ENCODE data around the gene COL8A2. TPM values are rescaled to one million over a fixed set of nuclear protein-coding genes. Genes with fewer than 3 reads are reported as not detected.
A peak's percentile ranks its signal among the peaks of the same experiment; 100 is the strongest.

The COL8A2 gene
- total RNA-seq, 1 experiment from 2014 or later, result 0.08 TPM

- no peak for DNase-seq (ENCODE audit: low spot score)
Measured at GRCh38 chr1:36091698-36092097, 33.3 kb downstream of the COL8A2 start.

DNA sequence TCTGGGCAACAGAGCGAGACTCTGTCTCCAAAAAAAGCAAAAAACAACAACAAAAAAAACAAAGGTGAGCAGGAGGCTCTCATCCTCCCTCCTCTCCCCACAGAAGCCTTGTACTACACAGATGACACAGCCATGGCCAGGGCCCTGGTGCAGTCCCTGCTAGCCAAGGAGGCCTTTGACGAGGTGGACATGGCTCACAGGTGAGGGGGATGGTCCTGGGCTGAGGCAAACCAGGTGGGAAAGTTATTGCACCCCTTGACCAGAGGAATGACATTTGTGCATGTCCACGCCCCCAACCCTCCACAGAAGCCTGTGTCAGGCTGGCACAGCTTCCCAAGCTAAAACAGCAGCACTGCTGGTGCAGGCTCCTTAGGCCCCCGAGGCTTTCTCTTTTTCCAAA, 33.9 kb downstream of the COL8A2 start:
- DNase-seq (ENCODE audit: low spot score), result no peak

- DNase-seq (ENCODE audit: low spot score), result no peak
Measured at GRCh38 chr1:36089393-36090121, 35.5 kb downstream of the COL8A2 start.

GRCh38 chr1:36088577-36089392, 36.2 kb downstream of the COL8A2 start, which contains the start of gene ADPRS:
TSS of gene ADPRS (plus strand) at chr1:36088892. CDS start at chr1:36088905, 13 bp downstream.
- DNase-seq (ENCODE audit: low spot score), result peak; percentile 83

DNA sequence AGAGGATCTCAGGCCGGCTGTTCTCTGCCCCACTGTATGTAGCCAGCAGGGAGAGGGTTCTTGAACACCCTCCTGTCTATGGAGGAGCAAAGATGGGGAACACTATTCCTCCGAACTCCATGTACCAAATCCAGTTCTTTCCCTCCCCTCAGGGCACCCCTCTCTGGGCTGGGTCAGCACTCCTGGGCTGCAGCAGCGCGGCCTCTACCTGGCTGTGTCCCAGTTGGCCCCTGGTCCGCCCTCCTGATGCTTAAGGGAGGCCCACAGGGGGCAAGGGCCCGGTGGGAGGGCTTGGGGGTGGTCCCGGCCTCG, 36.8 kb downstream of the COL8A2 start:
- DNase-seq (ENCODE audit: low spot score), result no peak

GRCh38 chr1:36087233-36088123, 37.5 kb downstream of the COL8A2 start:
- no peak for DNase-seq (ENCODE audit: low spot score)

DNA sequence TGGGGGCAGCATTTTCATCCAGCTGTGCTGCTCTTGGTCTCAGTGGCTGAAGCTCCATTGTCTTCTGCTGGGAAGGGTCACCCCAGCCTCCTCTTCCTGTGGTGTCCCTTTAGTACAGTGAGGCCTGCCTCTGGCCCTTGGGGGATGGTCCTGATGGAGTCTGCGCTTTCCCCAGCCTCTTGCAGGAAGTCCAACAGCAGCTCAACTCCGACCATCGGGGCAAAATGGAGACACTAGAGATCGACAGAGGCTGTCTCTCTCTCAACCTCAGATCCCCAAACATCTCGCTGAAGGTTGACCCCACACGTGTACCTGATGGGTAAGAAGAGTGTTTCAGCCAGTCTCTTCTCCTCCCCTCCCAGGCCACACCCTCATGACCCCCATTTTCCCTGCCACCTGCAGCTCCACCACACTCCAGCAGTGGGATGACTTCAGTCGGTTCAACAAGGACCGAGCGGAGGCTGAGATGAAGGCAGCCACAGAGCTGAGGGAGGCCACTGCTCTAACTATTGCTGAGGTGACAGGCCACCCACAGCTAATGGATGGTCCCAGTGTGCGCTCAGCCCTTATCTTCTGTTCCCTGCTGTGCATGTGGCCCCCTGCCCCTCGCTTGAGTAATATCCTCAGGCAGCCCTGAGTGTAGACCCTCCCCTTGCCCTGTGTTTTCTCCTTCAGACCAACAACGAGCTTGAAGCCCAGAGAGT, 38.3 kb downstream of the COL8A2 start:
- no peak for DNase-seq (ENCODE audit: low spot score)

- no peak for DNase-seq (ENCODE audit: low spot score)
Measured at GRCh38 chr1:36085686-36086526, 39.1 kb downstream of the COL8A2 start.

DNA sequence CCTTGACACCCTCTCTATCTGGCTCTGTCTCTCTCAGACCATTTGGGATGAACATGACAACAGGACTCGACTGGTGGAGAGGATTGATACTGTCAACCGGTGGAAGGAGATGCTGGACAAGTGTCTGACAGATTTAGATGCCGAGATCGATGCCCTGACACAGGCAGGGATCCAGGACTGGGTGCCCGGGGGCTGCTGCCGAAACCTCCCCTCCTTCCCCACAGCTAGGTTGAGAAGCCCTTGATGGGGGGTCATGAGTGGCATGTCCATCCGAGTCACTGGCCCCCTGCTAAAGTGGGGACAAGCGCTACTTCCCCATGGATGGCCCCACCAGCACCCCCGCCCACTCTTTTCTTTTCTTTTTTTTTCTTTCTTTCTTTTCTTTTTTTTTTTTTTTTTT, 39.9 kb downstream of the COL8A2 start:
- no peak for DNase-seq (ENCODE audit: low spot score)

- DNase-seq (ENCODE audit: low spot score), result no peak
Measured at GRCh38 chr1:36084497-36085115, 40.4 kb downstream of the COL8A2 start.

GRCh38 chr1:36083635-36084496, 41.2 kb downstream of the COL8A2 start, which contains the start of gene TEKT2:
TSS of gene TEKT2 (plus strand) at chr1:36084094. CDS start at chr1:36084922, 828 bp downstream.
- DNase-seq (ENCODE audit: low spot score), result no peak

DNA sequence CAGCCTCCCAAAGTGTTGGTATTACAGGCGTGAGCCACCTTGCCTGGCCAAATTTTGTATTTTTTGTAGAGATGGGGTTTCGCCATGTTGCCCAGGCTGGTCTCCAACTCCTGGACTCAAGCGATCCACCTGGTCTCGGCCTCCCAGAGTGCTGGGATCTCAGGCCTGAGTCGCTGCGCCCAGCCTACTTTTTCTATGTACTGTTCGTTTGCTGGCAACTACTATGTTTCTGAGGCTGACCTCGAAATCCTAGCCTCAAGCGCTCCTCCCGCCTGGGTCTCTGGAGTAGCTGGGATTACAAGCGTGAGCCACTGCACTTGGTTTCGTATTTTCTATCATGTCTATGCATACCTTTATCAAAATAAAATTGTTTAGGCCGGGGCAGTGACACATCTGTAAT, 41.8 kb downstream of the COL8A2 start:
- no peak for DNase-seq (ENCODE audit: low spot score)

DNA sequence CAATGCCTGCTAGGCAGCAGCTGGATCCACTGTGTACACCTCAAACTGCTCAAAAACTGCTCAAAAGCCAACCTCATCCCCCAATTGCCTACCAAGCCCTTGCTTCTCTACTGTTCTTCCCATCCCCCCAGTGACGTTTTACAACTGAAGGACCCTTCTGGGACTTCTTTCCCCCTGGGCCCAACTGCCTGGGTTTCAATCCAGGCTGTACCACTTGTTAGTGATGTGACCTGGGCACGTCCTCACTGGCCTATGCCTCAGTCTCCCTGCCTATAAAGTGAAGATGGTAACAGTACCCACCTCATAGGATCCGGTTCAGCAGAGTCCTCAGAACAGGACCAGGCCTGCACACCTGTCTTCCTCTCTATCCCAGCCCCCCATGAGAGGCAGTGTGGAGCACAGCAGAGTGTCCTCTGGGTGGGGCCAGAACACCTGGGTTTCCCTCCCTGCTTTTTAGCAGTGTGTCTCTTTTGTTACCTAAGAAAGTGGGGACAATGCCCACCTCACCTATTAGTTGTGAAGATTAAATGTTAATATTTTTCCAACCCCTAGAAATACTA, 43.0 kb downstream of the COL8A2 start:
- DNase-seq (ENCODE audit: low spot score), result no peak

DNA sequence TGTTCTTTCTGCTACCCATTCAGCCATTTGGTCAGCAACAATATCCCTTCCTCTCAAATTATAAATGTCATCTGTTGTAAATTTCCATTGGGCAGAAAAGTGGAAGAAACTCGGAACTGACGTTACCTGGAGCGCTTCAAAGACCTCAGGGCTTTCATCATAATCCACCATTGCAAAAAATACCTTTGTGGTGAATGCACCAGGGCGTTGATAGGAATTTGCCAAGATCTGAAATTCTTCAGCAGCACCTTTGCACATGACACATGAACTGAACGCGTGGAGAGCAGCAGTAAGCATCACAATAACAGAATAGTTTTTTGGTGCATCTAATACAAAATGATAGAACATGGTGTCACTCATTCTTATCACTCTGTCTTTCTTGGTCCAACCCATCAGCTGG, 44.2 kb downstream of the COL8A2 start:
- no peak for DNase-seq (ENCODE audit: low spot score)

DNA sequence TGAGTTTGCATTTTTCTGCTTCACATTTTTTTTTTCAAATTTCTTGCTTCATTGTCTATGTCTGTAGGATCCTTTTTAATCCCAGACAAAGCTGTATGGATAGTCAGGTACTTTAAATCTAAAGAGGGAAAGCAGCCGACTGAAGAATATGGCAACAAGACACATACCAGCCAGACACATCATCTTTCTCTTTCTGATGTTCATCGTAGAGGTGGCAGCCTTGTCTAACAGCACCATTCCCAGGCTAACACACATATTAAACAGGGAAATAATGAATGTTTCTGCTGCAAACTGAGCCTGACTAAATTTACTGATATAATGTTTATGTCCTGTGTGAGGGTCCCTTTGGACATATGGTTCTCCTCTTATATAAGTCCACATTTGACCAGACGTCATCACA, 44.8 kb downstream of the COL8A2 start:
- no peak for DNase-seq (ENCODE audit: low spot score)

- no peak for DNase-seq (ENCODE audit: low spot score)
Measured at GRCh38 chr1:36076979-36077573, 47.9 kb downstream of the COL8A2 start.

DNA sequence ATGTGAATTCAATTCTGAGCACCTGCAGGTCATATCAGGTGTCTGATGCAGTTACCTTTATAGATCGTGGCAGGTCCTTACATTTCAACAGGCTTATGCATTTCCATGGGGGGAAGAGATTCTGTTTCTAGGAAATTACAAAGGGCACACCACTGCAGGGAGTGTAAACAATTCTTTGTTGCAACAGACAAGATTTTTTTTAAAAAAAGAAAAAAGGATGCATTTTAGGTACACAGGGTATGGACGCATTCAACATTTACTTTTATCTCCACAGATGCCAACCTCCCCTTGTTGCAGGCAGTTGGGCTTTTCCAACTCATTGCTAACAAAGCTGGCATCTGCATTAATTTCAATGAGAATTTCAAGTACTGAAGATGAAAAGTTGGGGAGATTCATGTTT, 54.7 kb downstream of the COL8A2 start:
- DNase-seq (ENCODE audit: low spot score), result no peak

DNA sequence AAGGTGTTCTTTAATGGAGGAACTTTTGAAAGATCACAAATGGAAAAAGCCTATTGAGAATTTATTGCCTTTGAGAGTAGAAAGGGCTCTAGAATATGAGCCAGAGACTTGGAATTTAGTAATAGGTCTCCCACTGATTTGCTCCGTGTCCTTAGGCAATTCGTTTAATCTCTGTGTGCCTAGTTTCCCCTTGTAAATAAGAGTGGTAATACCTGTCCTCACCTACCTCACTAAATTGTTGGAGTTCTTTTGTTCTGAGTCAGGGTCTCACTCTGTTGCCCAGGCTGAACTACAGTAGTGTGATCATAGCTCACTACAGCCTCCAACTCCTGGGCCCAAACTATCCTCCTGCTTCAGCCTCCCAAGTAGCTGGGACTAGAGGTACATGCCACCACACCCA, 56.2 kb downstream of the COL8A2 start:
- DNase-seq (ENCODE audit: low spot score), result no peak

Measured in H4 (cell line).